SK-N-SH (cell line): Measurements from ENCODE around the gene SLC32A1. TPM values are rescaled to one million over a fixed set of nuclear protein-coding genes. Genes with fewer than 3 reads are reported as not detected.

Source experiments
- CTCF ChIA-PET: fragments of 300-600, 350-600 bp; formaldehyde crosslinking; extraction: SDS; loops from one replicate; lab custom pipeline; 2021; lab: Yijun Ruan, JAX
- POLR2A ChIA-PET: fragments of 350-600 bp; sonication (Branson Sonifier 250); formaldehyde crosslinking; extraction: SDS; loops from one replicate; lab custom pipeline; 2020; ENCODE audit warnings: antibody characterized with exemption, inconsistent platforms; lab: Yijun Ruan, JAX
- DNase-seq: peaks from one replicate; pipeline ENCODE4 v3.0.0; 2012
- H2AFZ ChIP-seq: fragments of 200-600 bp; sonication (generic); 2 replicates; pipeline ENCODE4 v1.8.1; 2016; ENCODE audit warnings: antibody characterized with exemption, mild to moderate bottlenecking, low read depth
- H3F3A ChIP-seq: fragments of 200-600 bp; sonication (generic); replicated peaks from 2 replicates; pipeline ENCODE3; 2016; ENCODE audit warnings: antibody characterized with exemption, mild to moderate bottlenecking; ENCODE audit not compliant: insufficient read depth
- H3K27ac ChIP-seq, 2 experiments: fragments of 200-500 bp in 1 of 2; fragments of 200-600 bp in 1 of 2; sonication (Bioruptor generic) in 1 of 2; sonication (generic), shearing (Covaris generic) in 1 of 2; 2 replicates each; pipeline versions ENCODE4 v1.5.1 to v1.6.1; 2014 to 2016; ENCODE audit warnings: low read depth in 2 of 2, inconsistent platforms in 1 of 2, low read length in 1 of 2, mild to moderate bottlenecking in 1 of 2, mixed read lengths in 1 of 2
- H3K27me3 ChIP-seq: fragments of 200-600 bp; sonication (generic), shearing (Covaris generic); 2 replicates; pipeline ENCODE4 v1.6.1; 2016; ENCODE audit warnings: mixed run types; ENCODE audit not compliant: insufficient read depth
- H3K36me3 ChIP-seq, 2 experiments: fragments of 200-500 bp in 1 of 2; fragments of 200-600 bp in 1 of 2; sonication (Bioruptor generic) in 1 of 2; sonication (generic) in 1 of 2; replicated peaks in 1 of 2; 2 replicates each; pipeline versions ENCODE3 to v1.5.1; 2014 to 2016; ENCODE audit warnings: low read length in 1 of 2, mild to moderate bottlenecking in 1 of 2; ENCODE audit not compliant: insufficient read depth in 2 of 2, control insufficient read depth in 1 of 2
- H3K4me1 ChIP-seq, 2 experiments: fragments of 200-500 bp in 1 of 2; fragments of 200-600 bp in 1 of 2; sonication (Bioruptor generic) in 1 of 2; sonication (generic), shearing (Covaris generic) in 1 of 2; 2 replicates each; pipeline versions ENCODE4 v1.5.1 to v1.6.1; 2014 to 2016; ENCODE audit warnings: low read depth in 1 of 2, low read length in 1 of 2, mixed run types in 1 of 2; ENCODE audit not compliant: insufficient read depth in 2 of 2, control insufficient read depth in 1 of 2
- H3K4me2 ChIP-seq: fragments of 200-600 bp; sonication (generic), shearing (Covaris generic); 2 replicates; pipeline ENCODE4 v1.6.1; 2017; ENCODE audit warnings: mixed run types
- H3K4me3 ChIP-seq, 2 experiments: fragments of 200-500 bp in 1 of 2; fragments of 200-600 bp in 1 of 2; sonication (Bioruptor generic) in 1 of 2; sonication (generic), shearing (Covaris generic) in 1 of 2; 2 replicates each; pipeline versions ENCODE4 v1.5.1 to v1.8.1; 2014 to 2016; ENCODE audit warnings: low read depth in 2 of 2, inconsistent platforms in 1 of 2, low read length in 1 of 2, mild to moderate bottlenecking in 1 of 2, mixed read lengths in 1 of 2, moderate library complexity in 1 of 2
- H3K79me2 ChIP-seq: fragments of 200-600 bp; sonication (generic); 2 replicates; pipeline ENCODE4 v1.8.1; 2017; ENCODE audit warnings: mild to moderate bottlenecking; ENCODE audit not compliant: insufficient read depth
- H3K9ac ChIP-seq: fragments of 200-600 bp; sonication (generic); 2 replicates; pipeline ENCODE4 v1.6.1; 2017; ENCODE audit warnings: mixed run types
- H3K9me2 ChIP-seq: fragments of 200-600 bp; sonication (generic); 2 replicates; pipeline ENCODE4 v1.6.1; 2017; ENCODE audit warnings: mixed run types
- H3K9me3 ChIP-seq: fragments of 200-600 bp; sonication (generic); 2 replicates; pipeline ENCODE4 v1.6.1; 2017; ENCODE audit warnings: mixed run types, mild to moderate bottlenecking, moderate library complexity
- H4K20me1 ChIP-seq: fragments of 200-600 bp; sonication (generic); 2 replicates; pipeline ENCODE4 v1.6.1; 2017; ENCODE audit warnings: mild to moderate bottlenecking, mixed run types; ENCODE audit not compliant: insufficient read depth
- CHD2 ChIP-seq: fragments of 150-350 bp; IDR thresholded peaks from 2 replicates; pipeline ENCODE4 v1.6.1; 2018; ENCODE audit warnings: low read length; ENCODE audit not compliant: partially characterized antibody
- FOSL2 ChIP-seq: IDR thresholded peaks from 2 replicates; pipeline ENCODE4 v1.4.0; 2012; ENCODE audit warnings: low read depth, mild to moderate bottlenecking, moderate library complexity, borderline replicate concordance
- GABPA ChIP-seq: IDR thresholded peaks from 2 replicates; pipeline ENCODE4 v1.4.0; 2012; ENCODE audit warnings: low read depth, mild to moderate bottlenecking
- MAX ChIP-seq: IDR thresholded peaks from 2 replicates; pipeline ENCODE4 v1.4.0; 2012; ENCODE audit warnings: low read depth
- MEF2A ChIP-seq: IDR thresholded peaks from 2 replicates; pipeline ENCODE4 v1.4.0; 2012; ENCODE audit warnings: low read depth, borderline replicate concordance
- MXI1 ChIP-seq: IDR thresholded peaks from 2 replicates; pipeline ENCODE4 v1.6.1; 2012; ENCODE audit warnings: mild to moderate bottlenecking, low read depth, low read length, improper control_type of control experiment
- NFIC ChIP-seq: IDR thresholded peaks from 2 replicates; pipeline ENCODE4 v1.4.0; 2012; ENCODE audit warnings: borderline replicate concordance
- PBX3 ChIP-seq: IDR thresholded peaks from 2 replicates; pipeline ENCODE4; 2012
- POLR2AphosphoS5 ChIP-seq: IDR thresholded peaks from 2 replicates; pipeline ENCODE4 v1.6.1; 2012; ENCODE audit warnings: low read depth, low read length
- RFX5 ChIP-seq: IDR thresholded peaks from 2 replicates; pipeline ENCODE4 v1.6.1; 2012; ENCODE audit warnings: mild to moderate bottlenecking, improper control_type of control experiment, low read length
- RXRA ChIP-seq: IDR thresholded peaks from 2 replicates; pipeline ENCODE4 v1.4.0; 2012; ENCODE audit warnings: low read depth, mild to moderate bottlenecking, borderline replicate concordance
- SIN3A ChIP-seq: IDR thresholded peaks from 2 replicates; pipeline ENCODE4 v1.6.1; 2012; ENCODE audit warnings: low read depth, mild to moderate bottlenecking, low read length, moderate library complexity, borderline replicate concordance
- SMC3 ChIP-seq: IDR thresholded peaks from 2 replicates; pipeline ENCODE4 v1.6.1; 2012; ENCODE audit warnings: low read depth, low read length, improper control_type of control experiment
- TAF1 ChIP-seq: IDR thresholded peaks from 2 replicates; pipeline ENCODE4 v1.6.1; 2012; ENCODE audit warnings: low read depth, mild to moderate bottlenecking, low read length, moderate library complexity, borderline replicate concordance
- USF2 ChIP-seq: fragments of 150-350 bp; IDR thresholded peaks from 2 replicates; pipeline ENCODE4 v1.6.1; 2017; ENCODE audit warnings: antibody characterized with exemption, low read length, low read depth, borderline replicate concordance
- YY1 ChIP-seq: IDR thresholded peaks from 2 replicates; pipeline ENCODE4 v1.4.0; 2012; ENCODE audit warnings: low read depth, mild to moderate bottlenecking
- WGBS: methylation state at CpG from one replicate; pipeline ENCODE4 v1.1.6; 2017; ENCODE audit warnings: low lambda C conversion rate; 5-methylcytosine and 5-hydroxymethylcytosine counted together
- polyA plus RNA-seq, 3 experiments: library from polyadenylated mRNA; depleted of rRNA; stranded (reverse); fragments of >200 nt; gene quantifications; 2 replicates each; pipeline ENCODE4 v1.2.3, GENCODE V29; 2012
- TF ChIP-seq, protein P1 (sequence below): IDR thresholded peaks from 2 replicates; pipeline ENCODE4 v1.6.1; 2012; ENCODE audit warnings: mild to moderate bottlenecking, low read depth, low read length, moderate library complexity

SLC32A1 gene
- polyA plus RNA-seq, 1 of the 3 experiments (the other 2 are of a cell fraction) = not detected

DNA sequence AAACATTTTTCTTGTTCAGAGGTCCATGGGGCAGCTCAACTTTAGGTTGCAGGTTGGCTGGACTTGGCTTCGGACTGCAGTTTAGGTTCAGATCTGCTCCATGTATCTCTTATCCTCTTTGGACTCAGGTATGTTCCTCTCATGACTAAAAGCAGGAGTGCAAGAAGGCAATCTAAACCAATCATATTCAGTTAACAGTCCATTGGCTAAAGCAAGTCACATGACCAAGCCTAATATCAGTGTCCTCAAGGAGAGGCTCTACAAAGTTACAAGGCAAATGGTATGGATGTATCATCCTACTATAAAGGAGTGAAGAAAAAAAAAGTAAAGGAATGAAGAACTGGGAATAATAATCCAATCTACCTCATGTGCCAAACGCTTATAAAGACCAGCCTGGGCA, 21.5 kb downstream of the SLC32A1 start:
- Histone ChIP-seq H3K4me3 (no peak overlapping the region), H3K9me2 (no peaks in the 10 kb centered on the region), H3K36me3 (peaks cover 0 to 4% of the 10 kb centered on the region in 2 experiments), H3K79me2 (peaks cover 15% of the 10 kb centered on the region; the same call in 1 of the 2 replicates), H3K4me1 (peaks cover 0 to 14% of the 10 kb centered on the region in 2 experiments; a peak in 2 of 4 replicates), H3K27ac (no peak overlapping the region), H3F3A (no peaks in the 10 kb centered on the region), H3K9ac (no peak overlapping the region), H3K4me2 (no peak overlapping the region), H4K20me1 (no peaks in the 10 kb centered on the region), H3K27me3 (peaks cover 16% of the 10 kb centered on the region), H2AFZ (no peak overlapping the region), H3K9me3 (no peaks in the 10 kb centered on the region)
- DNase-seq = no peak
- TF ChIP-seq RFX5 (no peak), YY1 (no peak), FOSL2 (no peak), GABPA (no peak), CHD2 (no peak), MAX (no peak), MEF2A (no peak), SIN3A (no peak), NFIC (no peak), SMC3 (no peak), MXI1 (no peak), RXRA (no peak), TAF1 (no peak), PBX3 (no peak), USF2 (no peak), POLR2AphosphoS5 (no peak)
- TF ChIP-seq, protein P1, sequence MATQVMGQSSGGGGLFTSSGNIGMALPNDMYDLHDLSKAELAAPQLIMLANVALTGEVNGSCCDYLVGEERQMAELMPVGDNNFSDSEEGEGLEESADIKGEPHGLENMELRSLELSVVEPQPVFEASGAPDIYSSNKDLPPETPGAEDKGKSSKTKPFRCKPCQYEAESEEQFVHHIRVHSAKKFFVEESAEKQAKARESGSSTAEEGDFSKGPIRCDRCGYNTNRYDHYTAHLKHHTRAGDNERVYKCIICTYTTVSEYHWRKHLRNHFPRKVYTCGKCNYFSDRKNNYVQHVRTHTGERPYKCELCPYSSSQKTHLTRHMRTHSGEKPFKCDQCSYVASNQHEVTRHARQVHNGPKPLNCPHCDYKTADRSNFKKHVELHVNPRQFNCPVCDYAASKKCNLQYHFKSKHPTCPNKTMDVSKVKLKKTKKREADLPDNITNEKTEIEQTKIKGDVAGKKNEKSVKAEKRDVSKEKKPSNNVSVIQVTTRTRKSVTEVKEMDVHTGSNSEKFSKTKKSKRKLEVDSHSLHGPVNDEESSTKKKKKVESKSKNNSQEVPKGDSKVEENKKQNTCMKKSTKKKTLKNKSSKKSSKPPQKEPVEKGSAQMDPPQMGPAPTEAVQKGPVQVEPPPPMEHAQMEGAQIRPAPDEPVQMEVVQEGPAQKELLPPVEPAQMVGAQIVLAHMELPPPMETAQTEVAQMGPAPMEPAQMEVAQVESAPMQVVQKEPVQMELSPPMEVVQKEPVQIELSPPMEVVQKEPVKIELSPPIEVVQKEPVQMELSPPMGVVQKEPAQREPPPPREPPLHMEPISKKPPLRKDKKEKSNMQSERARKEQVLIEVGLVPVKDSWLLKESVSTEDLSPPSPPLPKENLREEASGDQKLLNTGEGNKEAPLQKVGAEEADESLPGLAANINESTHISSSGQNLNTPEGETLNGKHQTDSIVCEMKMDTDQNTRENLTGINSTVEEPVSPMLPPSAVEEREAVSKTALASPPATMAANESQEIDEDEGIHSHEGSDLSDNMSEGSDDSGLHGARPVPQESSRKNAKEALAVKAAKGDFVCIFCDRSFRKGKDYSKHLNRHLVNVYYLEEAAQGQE = no peak
- WGBS = 94% methylated on average over 2 of the region's 2 CpGs
- ChIA-PET POLR2A (no interaction called here), CTCF (interaction anchor here (8.9 kb wide), 1 partner anchor 20 kb away, joined by 88 read pairs; the partner anchor contains the start of gene SLC32A1)
